Activated T-helper 2 cell treated with anti-CD3 and anti-CD28 coated beads, Interferon-gamma antibody, Interleukin-2, Interleukin-4, amounts not matched to agents 10 μg/mL and 5 μg/mL and 100 μg/mL, durations not matched to agents 14 hours and 24 hours and 36 hours (primary cell): Measurements from ENCODE around the gene ZNF81. TPM values are rescaled to one million over a fixed set of nuclear protein-coding genes. Genes with fewer than 3 reads are reported as not detected.
"Not testable (repeated sequence)": the region's sequence is repeated elsewhere in the genome, so short reads cannot be mapped to it uniquely, and the experiment has no call there.

ENCODE experiments used
- DNase-seq: peaks from one replicate; pipeline ENCODE4 v3.0.0; 2021; ENCODE audit warnings: low spot score
- H3K27ac Mint-ChIP-seq: one replicate; pipeline ENCODE4 v1.8.0; 2021; ENCODE audit warnings: mixed read lengths
- H3K27me3 Mint-ChIP-seq: one replicate; pipeline ENCODE4 v1.8.0; 2021; ENCODE audit warnings: low read depth, mixed read lengths
- H3K36me3 Mint-ChIP-seq: one replicate; pipeline ENCODE4 v1.8.0; 2021; ENCODE audit warnings: low read depth, mixed read lengths
- H3K4me1 Mint-ChIP-seq: one replicate; pipeline ENCODE4 v1.8.0; 2021; ENCODE audit warnings: low read depth, mixed read lengths
- H3K4me3 Mint-ChIP-seq: one replicate; pipeline ENCODE4 v1.8.0; 2021; ENCODE audit warnings: low read depth, mild to moderate bottlenecking, moderate library complexity, mixed read lengths
- H3K9me3 Mint-ChIP-seq: one replicate; pipeline ENCODE4 v1.8.0; 2021; ENCODE audit warnings: mixed read lengths
- intact Hi-C: fragments of 100-400 bp; cut with micrococcal nuclease; formaldehyde crosslinking; loops from one replicate; pipeline ENCODE4 v1.15.1; 2023
- total RNA-seq: library from RNA; stranded (reverse); gene quantifications from 2 replicates; pipeline ENCODE4 v1.2.3, GENCODE V29; 2022

ZNF81 gene
- 6.1 and 8.1 TPM in 2 replicates for total RNA-seq

DNA sequence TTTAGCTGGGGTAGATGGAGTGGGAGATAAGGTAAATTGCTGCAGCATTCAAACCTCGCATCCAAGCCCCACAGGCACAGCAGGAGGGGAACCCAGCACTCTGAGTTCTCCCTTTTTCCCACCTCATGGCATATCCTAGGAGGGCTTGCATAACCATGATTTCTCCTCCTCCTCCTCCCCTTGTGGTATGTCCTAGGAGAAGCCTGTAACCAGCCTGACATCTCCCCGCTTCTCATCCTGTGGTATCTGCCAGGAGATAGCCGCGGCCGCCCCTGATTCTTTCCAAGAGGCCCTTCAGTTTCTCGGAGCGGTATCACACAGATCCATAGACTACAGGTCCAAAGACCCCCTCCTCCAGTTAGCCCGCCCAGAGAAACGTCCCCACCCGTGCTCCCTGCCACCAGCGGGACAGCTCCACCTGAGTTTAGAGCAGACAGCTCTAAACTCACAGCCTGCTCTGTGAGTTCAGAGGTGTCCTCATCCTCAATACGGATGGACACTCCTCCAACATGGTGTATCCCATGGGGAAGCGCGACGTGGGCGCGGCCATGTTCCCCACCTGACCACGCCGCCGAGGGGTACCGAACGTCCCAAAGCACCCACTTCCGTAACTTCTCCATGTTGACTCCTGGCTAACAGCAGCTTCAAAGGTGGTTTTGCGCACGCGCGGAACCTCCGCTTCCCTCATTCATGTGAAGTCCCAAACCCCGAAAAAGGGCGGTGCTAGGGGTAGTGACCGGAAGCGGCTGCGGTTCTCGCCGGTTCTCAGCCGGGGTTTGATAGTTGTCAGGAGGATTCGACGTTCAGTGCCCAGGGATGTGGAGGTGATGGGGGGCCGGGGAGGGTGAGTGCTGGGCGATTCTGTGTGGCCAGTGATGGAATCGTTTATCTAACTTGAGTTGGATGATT, at the start of gene ZNF81:
Gene ZNF81, plus strand, starts transcription at position 739 of the 909 bp plus-strand sequence. CDS start 9,366 bp downstream, outside the sequence.
- H3K36me3 Mint-ChIP-seq, result no peaks in the 10 kb centered on the region
- H3K27ac Mint-ChIP-seq, result peak within 1 kb of the TSS; percentile 97
- H3K27me3 Mint-ChIP-seq, result no peaks in the 10 kb centered on the region
- H3K4me3 Mint-ChIP-seq, result peak within 1 kb of the TSS; percentile 92
- H3K9me3 Mint-ChIP-seq, result no peaks in the 10 kb centered on the region
- intact Hi-C loops, result loop anchor here (5.0 kb wide), 1 partner anchor 184 kb away; the partner anchor contains the start of gene ELK1
- peaks cover 13% of the 10 kb centered on the region for H3K4me1 Mint-ChIP-seq
- peak; percentile 86 for DNase-seq

GRCh38 chrX:47796433-47796906, 40.2 kb upstream of the ZNF81 start:
- no peak overlapping the region for H3K27ac Mint-ChIP-seq
- H3K36me3 Mint-ChIP-seq, result no peaks in the 10 kb centered on the region
- peaks cover 2% of the 10 kb centered on the region for H3K27me3 Mint-ChIP-seq
- H3K4me1 Mint-ChIP-seq, result no peaks in the 10 kb centered on the region
- H3K9me3 Mint-ChIP-seq, result no peaks in the 10 kb centered on the region
- H3K4me3 Mint-ChIP-seq, result no peak overlapping the region
- no peak for DNase-seq
- intact Hi-C loops, result no loop called here

DNA sequence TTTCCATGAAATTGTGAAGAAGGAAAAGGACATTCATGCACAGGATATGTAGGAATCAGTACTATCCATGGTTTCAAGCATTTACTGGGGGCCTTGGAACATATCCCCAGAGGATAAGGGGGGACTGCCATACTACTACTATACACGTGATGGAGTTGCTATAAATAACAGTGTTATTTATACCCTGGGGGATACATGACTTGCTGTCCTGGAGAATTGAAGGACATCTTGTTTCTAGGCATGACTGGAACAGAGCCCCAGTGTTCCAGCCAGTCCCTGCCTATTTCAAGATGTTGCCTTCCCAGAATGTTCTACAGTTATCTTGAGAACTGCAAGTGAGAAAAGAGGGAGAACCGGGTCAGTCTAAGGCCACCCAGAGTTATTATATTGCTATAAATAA, 39.6 kb upstream of the ZNF81 start:
- Mint-ChIP-seq H3K36me3 (no peaks in the 10 kb centered on the region), H3K4me1 (no peaks in the 10 kb centered on the region), H3K9me3 (no peaks in the 10 kb centered on the region), H3K27ac (no peak overlapping the region), H3K27me3 (peaks cover 3% of the 10 kb centered on the region), H3K4me3 (no peak overlapping the region)
- DNase-seq, result no peak
- intact Hi-C loops, result no loop called here

- no peaks in the 10 kb centered on the region for H3K9me3 Mint-ChIP-seq
- H3K27ac Mint-ChIP-seq, result no peak overlapping the region
- DNase-seq, result no peak
- intact Hi-C loops, result no loop called here
- H3K4me3 Mint-ChIP-seq, result no peak overlapping the region
- no peaks in the 10 kb centered on the region for H3K36me3 Mint-ChIP-seq
- peaks cover 3% of the 10 kb centered on the region for H3K27me3 Mint-ChIP-seq
- no peaks in the 10 kb centered on the region for H3K4me1 Mint-ChIP-seq
Observed at GRCh38 chrX:47798861-47799260, 37.8 kb upstream of the ZNF81 start.

GRCh38 chrX:47802589-47802988, 34.1 kb upstream of the ZNF81 start:
- intact Hi-C loops, result no loop called here
- Mint-ChIP-seq H3K4me1 (no peaks in the 10 kb centered on the region), H3K27ac (no peak overlapping the region), H3K27me3 (peaks cover 3% of the 10 kb centered on the region), H3K4me3 (no peak overlapping the region), H3K9me3 (no peaks in the 10 kb centered on the region), H3K36me3 (no peaks in the 10 kb centered on the region)
- DNase-seq, result no peak

DNA sequence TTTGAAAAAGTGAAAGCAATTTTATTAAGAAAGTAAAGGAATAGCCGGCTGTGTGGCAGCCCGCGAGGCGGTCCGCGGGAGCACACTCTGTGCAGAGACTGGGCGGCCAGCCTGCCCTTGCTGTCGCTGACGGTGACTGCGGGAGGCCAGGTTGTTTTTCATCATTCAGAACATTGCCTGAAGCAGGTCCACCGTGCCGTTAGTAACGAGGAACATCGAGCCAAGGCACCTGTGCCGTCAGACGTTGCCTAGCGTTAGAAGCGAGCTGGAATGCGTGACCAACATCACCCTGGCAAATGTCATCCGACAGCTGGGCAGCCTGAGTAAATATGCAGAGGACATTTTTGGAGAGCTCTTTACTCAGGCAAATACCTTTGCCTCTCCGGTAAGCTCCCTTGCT, 33.6 kb upstream of the ZNF81 start:
- H3K9me3 Mint-ChIP-seq, H3K4me3 Mint-ChIP-seq, H3K27ac Mint-ChIP-seq, H3K36me3 Mint-ChIP-seq, intact Hi-C loops, H3K27me3 Mint-ChIP-seq, DNase-seq, H3K4me1 Mint-ChIP-seq: not testable (repeated sequence)

GRCh38 chrX:47804315-47804714, 32.4 kb upstream of the ZNF81 start:
- Mint-ChIP-seq H3K9me3 (no peaks in the 10 kb centered on the region), H3K27ac (no peak overlapping the region), H3K36me3 (no peaks in the 10 kb centered on the region), H3K27me3 (peaks cover 3% of the 10 kb centered on the region), H3K4me1 (no peaks in the 10 kb centered on the region), H3K4me3 (no peak overlapping the region)
- DNase-seq, result no peak
- intact Hi-C loops, result no loop called here

- DNase-seq, intact Hi-C loops, H3K36me3 Mint-ChIP-seq, H3K9me3 Mint-ChIP-seq, H3K27me3 Mint-ChIP-seq, H3K4me3 Mint-ChIP-seq, H3K27ac Mint-ChIP-seq, H3K4me1 Mint-ChIP-seq: not testable (repeated sequence)
Observed at GRCh38 chrX:47805844-47806243, 30.9 kb upstream of the ZNF81 start.

DNA sequence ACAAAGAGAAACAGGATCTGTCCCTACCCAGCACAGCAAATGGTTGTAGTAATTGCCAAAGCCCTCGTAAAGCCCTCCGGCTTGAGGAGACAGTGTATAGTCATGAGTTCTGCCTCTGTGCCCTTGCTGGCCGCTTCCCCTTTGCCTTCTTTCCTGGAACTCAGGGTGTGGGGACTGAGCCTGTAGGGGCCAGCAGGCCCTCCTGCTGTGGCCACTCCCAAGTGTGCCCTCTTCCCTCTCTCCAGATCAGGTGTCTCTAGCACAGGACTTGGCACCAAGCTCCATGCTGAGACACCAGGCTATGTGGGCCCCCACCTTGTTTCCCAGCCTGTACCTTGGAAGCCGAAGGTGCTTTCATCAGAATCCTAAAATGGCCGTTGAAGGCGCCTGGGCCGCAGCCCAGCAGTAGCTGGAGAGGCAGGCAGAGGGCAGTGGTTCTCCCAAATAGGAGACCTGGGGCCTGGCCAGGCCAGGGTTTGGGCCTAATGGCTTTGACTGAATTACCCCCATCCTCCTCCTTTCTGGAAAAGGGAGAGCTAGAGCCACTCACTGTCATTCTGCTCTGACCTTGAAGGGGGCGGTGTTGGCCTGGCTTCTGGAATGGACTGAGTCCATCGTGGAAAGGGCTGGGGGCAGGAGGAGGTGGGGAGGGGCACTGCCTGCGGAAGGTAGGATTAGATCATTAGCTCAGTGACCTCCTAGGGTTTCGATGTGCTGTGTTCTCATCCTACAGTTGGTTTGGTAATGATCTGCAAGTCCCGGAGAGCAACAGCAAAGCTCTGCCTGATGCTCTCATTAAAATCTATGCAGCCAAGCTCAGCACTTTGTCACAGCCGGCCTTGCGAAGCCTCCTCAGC, 30.1 kb upstream of the ZNF81 start:
- H3K4me1 Mint-ChIP-seq, H3K27me3 Mint-ChIP-seq, intact Hi-C loops, H3K27ac Mint-ChIP-seq, H3K4me3 Mint-ChIP-seq, H3K36me3 Mint-ChIP-seq, H3K9me3 Mint-ChIP-seq, DNase-seq: not testable (repeated sequence)

DNA sequence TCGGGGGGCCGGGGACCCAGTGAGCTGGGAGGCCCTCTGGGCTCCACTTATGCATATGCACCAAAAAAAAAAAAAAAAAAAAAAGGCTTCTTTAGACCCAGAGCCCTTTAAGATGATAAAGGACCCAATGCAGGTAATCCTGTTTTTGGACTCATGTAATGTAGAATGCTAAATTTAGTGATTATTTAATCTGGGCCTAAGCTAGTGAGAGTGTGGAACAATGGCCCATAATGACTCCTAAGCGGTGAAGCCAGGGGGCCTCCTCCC, 29.5 kb upstream of the ZNF81 start:
- H3K36me3 Mint-ChIP-seq, H3K9me3 Mint-ChIP-seq, DNase-seq, H3K4me1 Mint-ChIP-seq, H3K4me3 Mint-ChIP-seq, H3K27me3 Mint-ChIP-seq, intact Hi-C loops, H3K27ac Mint-ChIP-seq: not testable (repeated sequence)

GRCh38 chrX:47807548-47807947, 29.2 kb upstream of the ZNF81 start:
- DNase-seq, result no peak
- intact Hi-C loops, result no loop called here
- H3K36me3 Mint-ChIP-seq, result no peaks in the 10 kb centered on the region
- no peak overlapping the region for H3K4me3 Mint-ChIP-seq
- no peak overlapping the region for H3K27ac Mint-ChIP-seq
- no peaks in the 10 kb centered on the region for H3K9me3 Mint-ChIP-seq
- no peaks in the 10 kb centered on the region for H3K4me1 Mint-ChIP-seq
- H3K27me3 Mint-ChIP-seq, result no peaks in the 10 kb centered on the region

DNA sequence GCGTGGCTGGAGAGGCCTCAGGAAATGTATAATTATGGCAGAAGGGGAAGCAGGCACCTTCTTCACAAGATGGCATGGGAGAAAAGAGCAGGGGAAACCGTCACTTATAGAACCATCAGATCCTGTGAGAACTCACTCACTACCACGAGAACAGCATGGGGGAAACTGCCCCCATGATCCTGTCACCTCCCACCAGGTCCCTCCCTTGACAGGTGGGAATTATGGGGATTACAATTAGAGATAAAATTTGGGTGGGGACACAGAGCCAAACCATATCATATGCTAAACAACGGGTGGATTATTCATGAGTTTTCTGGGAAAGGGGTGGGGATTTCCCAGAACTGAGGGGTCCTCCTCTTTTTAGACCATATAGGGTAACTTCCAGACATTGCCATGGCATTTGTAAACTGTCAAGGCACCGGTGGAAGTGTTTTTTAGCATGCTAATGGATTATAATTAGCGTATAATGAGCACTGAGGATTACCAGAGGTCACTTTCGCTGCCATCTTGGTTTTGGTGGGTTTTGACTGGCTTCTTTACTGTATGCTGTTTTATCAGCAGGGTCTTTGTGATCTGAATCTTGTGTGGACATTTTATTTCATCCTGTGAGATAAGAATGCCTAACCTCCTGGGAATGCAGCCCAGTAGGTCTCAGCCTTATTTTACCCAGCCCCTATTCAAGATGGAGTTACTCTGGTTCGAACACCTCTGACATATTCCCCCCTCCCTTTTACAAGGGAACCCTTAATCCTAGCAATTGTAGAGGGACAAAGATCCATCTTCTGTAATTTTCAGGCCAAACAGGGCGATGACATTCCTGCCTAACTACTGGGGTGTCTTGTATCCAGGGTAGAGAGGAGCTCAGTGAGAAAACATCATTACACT, 27.6 kb upstream of the ZNF81 start:
- H3K4me3 Mint-ChIP-seq, result no peak overlapping the region
- no peaks in the 10 kb centered on the region for H3K9me3 Mint-ChIP-seq
- intact Hi-C loops, result no loop called here
- no peak overlapping the region for H3K27ac Mint-ChIP-seq
- no peaks in the 10 kb centered on the region for H3K27me3 Mint-ChIP-seq
- no peaks in the 10 kb centered on the region for H3K4me1 Mint-ChIP-seq
- DNase-seq, result no peak
- no peaks in the 10 kb centered on the region for H3K36me3 Mint-ChIP-seq
